Uterus (tissue), 4 donors: ENCODE measurements around the gene CEBPG. TPM values are rescaled to one million over a fixed set of nuclear protein-coding genes. Genes with fewer than 3 reads are reported as not detected.

ENCODE experiments used
- DNase-seq, 2 donors: peaks; one replicate each; pipeline ENCODE4 v3.0.0-alpha.2; 2019 to 2020
- H3K27ac ChIP-seq, 2 donors: fragments of 200-600 bp; sonication (generic); 1 replicate in 1 of 2; 2 replicates in 1 of 2; pipeline ENCODE4 v1.5.1; 2016 to 2018
- H3K27me3 ChIP-seq, 2 donors: fragments of 200-600 bp; sonication (generic); one replicate each; pipeline ENCODE4 v1.5.1; 2018 to 2019; ENCODE audit warnings: control low read depth in 1 of 2
- H3K36me3 ChIP-seq, 2 donors: fragments of 200-600 bp; sonication (generic); one replicate each; pipeline ENCODE4 v1.5.1; 2019; ENCODE audit warnings: control low read depth in 1 of 2
- H3K4me1 ChIP-seq, 2 donors: fragments of 200-600 bp; sonication (generic); one replicate each; pipeline ENCODE4 v1.5.1; 2018 to 2019; ENCODE audit warnings: control low read depth in 1 of 2
- H3K4me3 ChIP-seq, 2 donors: fragments of 200-600 bp; sonication (generic); 1 replicate in 1 of 2; 2 replicates in 1 of 2; pipeline ENCODE4 v1.5.1; 2018 to 2019; ENCODE audit warnings: mild to moderate bottlenecking in 1 of 2
- H3K9me3 ChIP-seq, 2 donors: fragments of 200-600 bp; sonication (generic); one replicate each; pipeline ENCODE4 v1.5.1; 2019; ENCODE audit warnings: control low read depth in 1 of 2
- CTCF ChIP-seq, 4 experiments: fragments of 200-600 bp in 2 of 4; fragments of 450-650 bp in 2 of 4; sonication (generic) in 2 of 4; IDR thresholded peaks; one replicate each; pipeline ENCODE4 v1.5.1; 2016 to 2019; ENCODE audit warnings: antibody characterized with exemption in 4 of 4, mild to moderate bottlenecking in 2 of 4, moderate library complexity in 1 of 4
- POLR2A ChIP-seq, 2 donors: fragments of 450-650 bp; IDR thresholded peaks; one replicate each; pipeline ENCODE4 v1.6.1; 2016; ENCODE audit warnings: antibody characterized with exemption in 2 of 2, mild to moderate bottlenecking in 1 of 2, moderate library complexity in 1 of 2
- intact Hi-C: fragments of 100-400 bp; cut with DNase I; formaldehyde crosslinking; loops from one replicate; pipeline ENCODE4 v1.15.1; 2023; ENCODE audit warnings: low total_unique reads
- total RNA-seq, 4 donors: library from RNA; depleted of rRNA in 3 of 4; stranded (reverse); fragments of >200 nt in 3 of 4; gene quantifications; one replicate each; pipeline versions ENCODE4 v1.1.0 to v1.2.4, GENCODE V29; 2014 to 2023
- donor health status: DM: yes; HTN: yes; CAD: no.

Gene CEBPG
- total RNA-seq, 4 donors from 2014 or later = 10.3 to 33.3 (median 25.5) TPM

DNA sequence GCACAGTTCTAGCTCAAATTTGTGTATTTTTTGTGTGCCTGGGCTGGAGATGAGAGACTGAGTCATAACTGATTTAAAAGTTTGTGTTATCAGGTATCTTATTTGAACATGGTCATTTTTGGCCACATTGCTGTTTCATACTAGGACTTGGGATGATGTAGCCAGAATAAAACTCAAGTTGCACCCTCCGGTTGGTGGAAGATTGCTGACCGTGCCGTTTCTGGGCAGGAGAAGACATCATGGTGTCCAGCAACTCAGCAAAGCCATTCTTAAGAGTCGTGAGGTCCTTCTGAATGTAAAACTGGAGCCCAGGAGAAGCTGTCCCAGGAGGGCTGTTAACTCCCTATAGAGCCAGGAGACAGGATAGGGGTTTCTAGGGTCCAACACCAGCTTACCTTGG lies 7.6 kb downstream of the CEBPG start:
- H3K4me3 ChIP-seq = no peak overlapping the region
- H3K36me3 ChIP-seq = no peaks in the 10 kb centered on the region
- no peaks in the 10 kb centered on the region for H3K4me1 ChIP-seq
- H3K9me3 ChIP-seq = no peaks in the 10 kb centered on the region
- TF ChIP-seq CTCF (IDR thresholded peaks at IDR 0.05) (no peak), POLR2A (IDR thresholded peaks at IDR 0.05) (no peak)
- H3K27ac ChIP-seq = no peak overlapping the region
- intact Hi-C loops = no loop called here
- H3K27me3 ChIP-seq = no peaks in the 10 kb centered on the region
- DNase-seq = no peak

DNA sequence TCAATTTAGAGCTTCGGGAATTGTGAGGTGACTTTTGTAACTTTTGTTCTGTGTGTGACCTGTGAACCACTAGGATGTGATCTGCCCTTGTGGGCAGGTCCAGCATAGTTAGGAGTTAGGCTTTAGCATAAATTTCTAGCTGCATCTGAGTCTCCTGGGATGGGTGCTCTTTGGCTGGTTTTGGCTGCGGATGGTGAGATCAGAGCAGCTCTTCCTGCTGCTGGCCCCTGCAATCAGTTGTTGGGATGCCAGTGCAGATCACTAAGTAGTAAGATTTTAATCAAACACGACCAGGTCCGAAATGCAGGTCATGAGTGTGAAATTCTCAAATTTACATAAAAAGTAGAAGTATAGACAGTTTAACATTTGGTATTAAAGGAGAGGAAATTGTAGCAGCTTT lies 8.5 kb downstream of the CEBPG start:
- TF ChIP-seq CTCF (IDR thresholded peaks at IDR 0.05) = no peak
- no peak for DNase-seq
- H3K27me3 ChIP-seq = no peaks in the 10 kb centered on the region
- H3K4me1 ChIP-seq = no peaks in the 10 kb centered on the region
- intact Hi-C loops = no loop called here
- H3K4me3 ChIP-seq = no peak overlapping the region
- H3K36me3 ChIP-seq = no peaks in the 10 kb centered on the region
- H3K27ac ChIP-seq = no peak overlapping the region
- H3K9me3 ChIP-seq = no peaks in the 10 kb centered on the region

DNA sequence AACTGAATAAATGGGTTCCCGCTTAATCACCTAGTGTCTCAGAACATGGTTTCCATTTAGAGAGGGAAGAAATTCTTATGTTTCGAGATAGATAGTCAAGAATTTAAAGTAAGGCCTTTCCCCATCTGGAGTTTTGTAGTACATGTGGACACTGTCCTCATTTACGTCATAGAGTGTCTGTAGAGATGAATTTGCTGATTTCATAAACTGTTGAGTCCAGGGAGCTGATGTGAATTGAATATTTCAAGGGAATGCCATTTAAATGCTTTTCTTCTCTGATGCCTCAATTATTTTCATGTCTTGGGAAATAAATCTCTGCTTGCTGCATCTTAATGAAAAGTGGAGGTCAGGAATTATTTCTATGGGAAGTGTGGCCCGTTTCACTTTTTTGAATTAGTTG lies 9.5 kb downstream of the CEBPG start:
- Histone ChIP-seq H3K27me3 (no peaks in the 10 kb centered on the region), H3K27ac (no peak overlapping the region), H3K9me3 (no peaks in the 10 kb centered on the region), H3K4me1 (peaks cover 0 to 2% of the 10 kb centered on the region in 2 donors), H3K4me3 (no peak overlapping the region), H3K36me3 (no peaks in the 10 kb centered on the region)
- DNase-seq = no peak
- TF ChIP-seq CTCF (IDR thresholded peaks at IDR 0.05) = no peak
- TF ChIP-seq POLR2A (IDR thresholded peaks at IDR 0.05) = no peak
- intact Hi-C loops = no loop called here

DNA sequence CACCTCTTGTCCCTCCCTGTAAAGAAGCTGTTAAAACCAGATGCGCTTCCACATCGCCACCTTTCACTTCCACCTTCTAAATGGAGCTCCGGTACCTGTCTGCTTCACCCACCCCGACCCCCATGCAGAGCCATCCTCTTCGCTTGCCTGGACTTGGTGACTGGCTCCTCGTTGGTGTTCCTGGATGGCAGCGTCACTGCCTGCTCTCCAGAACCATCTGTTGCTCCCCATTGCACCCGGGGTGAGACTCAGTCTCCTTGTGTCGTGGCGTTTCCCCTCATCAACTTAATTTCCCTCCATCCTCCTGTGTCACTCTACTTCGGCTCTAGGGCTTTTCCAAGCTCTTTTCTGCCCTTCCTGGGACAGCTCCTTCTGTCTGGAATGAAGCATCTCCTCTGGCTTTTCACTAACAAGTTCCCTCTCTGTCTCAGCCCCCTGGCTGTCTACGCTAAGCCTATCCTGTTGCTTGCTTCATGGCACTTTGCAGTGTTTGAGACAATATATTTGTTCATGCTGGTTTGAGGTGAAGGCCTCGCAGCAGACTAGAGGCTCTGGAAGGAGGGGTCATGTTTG lies 10.3 kb downstream of the CEBPG start:
- DNase-seq = no peak
- no peaks in the 10 kb centered on the region for H3K9me3 ChIP-seq
- no peaks in the 10 kb centered on the region for H3K27me3 ChIP-seq
- H3K27ac ChIP-seq = no peak overlapping the region
- H3K4me1 ChIP-seq = peaks cover 0 to 9% of the 10 kb centered on the region in 2 donors
- no peaks in the 10 kb centered on the region for H3K36me3 ChIP-seq
- intact Hi-C loops = no loop called here
- no peak for TF ChIP-seq CTCF (IDR thresholded peaks at IDR 0.05)
- H3K4me3 ChIP-seq = no peak overlapping the region

DNA sequence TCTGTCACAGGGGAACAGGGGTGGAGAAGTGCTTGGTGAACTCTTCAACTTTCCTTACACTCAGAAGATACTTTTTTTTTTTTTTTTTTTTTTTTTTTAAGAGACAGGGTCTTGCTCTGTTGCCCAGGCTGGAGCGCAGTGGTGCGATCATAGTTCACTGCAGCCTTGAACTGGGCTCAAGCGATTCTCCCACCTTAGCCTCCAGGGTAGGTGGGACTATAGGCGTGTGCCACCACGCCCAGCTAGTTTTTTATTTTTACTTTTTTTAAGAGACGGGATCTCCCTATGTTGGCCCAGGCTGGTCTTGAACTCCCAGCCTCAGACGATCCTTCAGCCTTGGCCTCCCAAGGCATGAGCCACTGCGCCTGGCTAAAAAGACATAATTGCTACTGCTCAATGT lies 11.5 kb downstream of the CEBPG start:
- DNase-seq = no peak
- Histone ChIP-seq H3K4me1 (peaks cover 4 to 20% of the 10 kb centered on the region in 2 donors), H3K36me3 (no peaks in the 10 kb centered on the region)

More for the DNA sequence above, 11.5 kb downstream of the CEBPG start:
- no peaks in the 10 kb centered on the region for H3K9me3 ChIP-seq
- TF ChIP-seq POLR2A (IDR thresholded peaks at IDR 0.05) (no peak), CTCF (IDR thresholded peaks at IDR 0.05) (no peak)
- H3K27ac ChIP-seq = no peak overlapping the region
- no peaks in the 10 kb centered on the region for H3K27me3 ChIP-seq
- intact Hi-C loops = no loop called here
- H3K4me3 ChIP-seq = no peak overlapping the region
